ENCODE results near the gene RER1.

- TF ChIP-seq CTCF (IDR thresholded peaks at IDR 0.05) (no peak), EP300 (IDR thresholded peaks at IDR 0.05) (no peak)
Measured at GRCh38 chr1:2431103-2431502, 39.5 kb downstream of the RER1 start.
